ENCODE results near the gene AP4M1.

DNA sequence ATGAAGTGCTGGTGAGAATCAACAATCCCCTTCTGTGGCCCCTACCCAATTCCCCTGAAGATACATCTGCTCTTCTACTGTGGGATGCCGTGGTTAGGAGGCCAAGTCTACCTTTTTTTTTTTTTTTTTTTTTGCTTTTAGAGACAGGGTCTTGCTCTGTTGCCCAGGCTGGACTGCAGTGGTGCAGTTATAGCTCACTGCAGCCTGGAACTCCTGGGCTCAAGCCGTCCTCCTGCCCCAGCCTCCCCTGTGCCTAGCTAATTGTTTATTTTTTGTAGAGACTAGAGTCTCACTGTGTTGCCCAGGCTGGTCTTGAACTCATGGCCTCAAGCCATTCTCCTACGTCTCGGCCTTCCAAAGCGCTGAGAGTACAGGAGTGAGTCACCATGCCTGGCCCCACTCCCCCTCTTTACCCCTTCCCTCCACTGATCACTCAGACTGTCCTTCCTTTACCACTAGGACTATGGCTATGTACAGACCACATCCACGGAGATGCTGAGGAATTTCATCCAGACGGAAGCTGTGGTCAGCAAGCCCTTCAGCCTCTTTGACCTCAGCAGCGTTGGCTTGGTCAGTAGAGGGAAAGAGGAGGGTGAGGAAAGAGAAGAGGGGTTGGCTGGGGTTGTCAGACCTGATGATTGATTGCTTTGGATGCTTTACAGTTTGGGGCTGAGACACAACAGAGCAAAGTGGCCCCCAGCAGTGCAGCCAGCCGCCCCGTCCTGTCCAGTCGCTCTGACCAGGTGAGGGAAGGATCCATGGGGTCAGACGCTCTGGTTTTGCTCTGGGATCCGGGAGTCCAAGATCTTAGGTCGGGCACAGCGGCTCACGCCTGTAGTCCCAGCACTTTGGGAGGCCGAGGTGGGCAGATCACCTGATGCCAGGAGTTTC lies 1.8 kb downstream of the AP4M1 start:
- no peak for TF ChIP-seq EZH2 (IDR thresholded peaks at IDR 0.05; ENCODE audit: insufficient read depth, poor library complexity, severe bottlenecking)
- TF ChIP-seq EZH2phosphoT487 (IDR thresholded peaks at IDR 0.05; ENCODE audit: insufficient read depth, low read depth), result no peak
